H1 (cell line): ENCODE results near the gene ILDR2. TPM values are rescaled to one million over a fixed set of nuclear protein-coding genes. Genes with fewer than 3 reads are reported as not detected.

Source experiments
- CTCF ChIA-PET: fragments of 300-600 bp; sonication (Branson Sonifier 250); formaldehyde crosslinking; loops from one replicate; lab custom pipeline; 2021; ENCODE audit not compliant: partially characterized antibody; lab: Charles Lee
- POLR2A ChIA-PET: fragments of 300-600 bp; sonication (Branson Sonifier 250); formaldehyde crosslinking; loops from one replicate; lab custom pipeline; 2021; ENCODE audit warnings: inconsistent platforms; ENCODE audit not compliant: partially characterized antibody; lab: Charles Lee
- DNase-seq, 2 experiments: peaks; one replicate each; pipeline versions ENCODE4 v3.0.0 to v3.0.0-alpha.2; 2010 to 2022; ENCODE audit warnings: low spot score in 2 of 2, low read depth in 1 of 2, mixed read lengths in 1 of 2
- FAIRE-seq: peaks from 2 replicates; lab custom pipeline; 2011; peaks lifted over from hg19 to GRCh38; lab: Jason Lieb, UNC
- H2AFZ ChIP-seq: 2 replicates; pipeline ENCODE4 v1.8.1; 2012; ENCODE audit warnings: low read length, inconsistent platforms
- H2AK5ac ChIP-seq: 2 replicates; pipeline ENCODE4 v1.6.1; 2013; ENCODE audit warnings: low read depth, low read length
- H2BK120ac ChIP-seq: replicated peaks from 2 replicates; pipeline ENCODE3; 2013; ENCODE audit warnings: low read depth, low read length, inconsistent platforms
- H2BK12ac ChIP-seq: 2 replicates; pipeline ENCODE4 v1.6.1; 2013; ENCODE audit warnings: low read depth, low read length
- H2BK15ac ChIP-seq: 2 replicates; pipeline ENCODE4 v1.6.1; 2013; ENCODE audit warnings: low read length
- H2BK20ac ChIP-seq: 2 replicates; pipeline ENCODE4 v1.6.1; 2013; ENCODE audit warnings: low read length
- H2BK5ac ChIP-seq: 2 replicates; pipeline ENCODE4 v1.6.1; 2013; ENCODE audit warnings: low read depth, low read length
- H3K14ac ChIP-seq: 2 replicates; pipeline ENCODE4 v1.6.1; 2013; ENCODE audit warnings: inconsistent platforms; ENCODE audit not compliant: insufficient read length
- H3K18ac ChIP-seq: 2 replicates; pipeline ENCODE4 v1.6.1; 2013; ENCODE audit warnings: low read length; ENCODE audit errors: extremely low read depth
- H3K23ac ChIP-seq: 2 replicates; pipeline ENCODE4 v1.6.1; 2013; ENCODE audit warnings: inconsistent platforms; ENCODE audit not compliant: insufficient read length
- H3K23me2 ChIP-seq: 2 replicates; pipeline ENCODE4 v1.6.1; 2013; ENCODE audit warnings: low read depth, low read length
- H3K27ac ChIP-seq: 2 replicates; pipeline ENCODE4 v1.6.1; 2011; ENCODE audit warnings: low read depth, low read length, inconsistent platforms
- H3K27me3 ChIP-seq, 4 experiments: replicated peaks in 1 of 4; 1 replicate in 1 of 4; 2 replicates in 3 of 4; pipeline versions ENCODE4 v1.6.1 to v1.8.1; 2011 to 2013; ENCODE audit warnings: low read length in 3 of 4, mild to moderate bottlenecking in 3 of 4, inconsistent platforms in 2 of 4, mixed read lengths in 2 of 4, moderate library complexity in 1 of 4; ENCODE audit not compliant: control insufficient read depth in 3 of 4, insufficient read depth in 3 of 4; ENCODE audit errors: extremely low read depth in 1 of 4
- H3K36me3 ChIP-seq, 4 experiments: 2 replicates each; pipeline versions ENCODE4 v1.6.1 to v1.8.1; 2011 to 2013; ENCODE audit warnings: mild to moderate bottlenecking in 4 of 4, low read length in 3 of 4, moderate library complexity in 2 of 4, control low read depth in 1 of 4, inconsistent platforms in 1 of 4; ENCODE audit not compliant: insufficient read depth in 4 of 4, control insufficient read depth in 2 of 4
- H3K4ac ChIP-seq: replicated peaks from 2 replicates; pipeline ENCODE3; 2013; ENCODE audit warnings: low read length, low read depth, mixed read lengths, inconsistent platforms; ENCODE audit not compliant: insufficient read length
- H3K4me1 ChIP-seq, 4 experiments: replicated peaks in 1 of 4; 1 replicate in 1 of 4; 2 replicates in 3 of 4; pipeline versions ENCODE4 v1.6.1 to v1.8.1; 2011 to 2013; ENCODE audit warnings: low read length in 3 of 4, inconsistent platforms in 2 of 4, mixed read lengths in 1 of 4; ENCODE audit not compliant: insufficient read depth in 4 of 4, control insufficient read depth in 3 of 4
- H3K4me2 ChIP-seq, 2 experiments: 2 replicates each; pipeline versions ENCODE4 v1.6.1 to v1.8.1; 2011 to 2013; ENCODE audit warnings: low read depth in 2 of 2, low read length in 2 of 2, control low read depth in 1 of 2, inconsistent platforms in 1 of 2, mild to moderate bottlenecking in 1 of 2; ENCODE audit not compliant: insufficient read depth in 1 of 2
- H3K4me3 ChIP-seq, 4 experiments: fragments of 200-600, 300-600 bp in 1 of 4; sonication (generic), shearing (Covaris generic), sonication (Bioruptor Twin) in 1 of 4; 2 replicates each; pipeline versions ENCODE4 v1.5.1 to v1.8.1; 2011 to 2016; ENCODE audit warnings: low read length in 4 of 4, low read depth in 3 of 4, control low read depth in 2 of 4, inconsistent platforms in 2 of 4, mild to moderate bottlenecking in 2 of 4, mixed read lengths in 1 of 4, moderate library complexity in 1 of 4; ENCODE audit not compliant: insufficient read depth in 2 of 4; ENCODE audit errors: extremely low read depth in 1 of 4
- H3K56ac ChIP-seq: replicated peaks from 2 replicates; pipeline ENCODE3; 2013; ENCODE audit warnings: low read depth, mild to moderate bottlenecking, mixed read lengths, low read length, inconsistent platforms; ENCODE audit not compliant: insufficient read length
- H3K79me1 ChIP-seq: 2 replicates; pipeline ENCODE4 v1.6.1; 2013; ENCODE audit warnings: low read depth, low read length, control low read depth
- H3K79me2 ChIP-seq, 2 experiments: 2 replicates each; pipeline versions ENCODE4 v1.6.1 to v1.8.1; 2012 to 2013; ENCODE audit warnings: low read length in 2 of 2, mild to moderate bottlenecking in 2 of 2, inconsistent platforms in 1 of 2; ENCODE audit not compliant: insufficient read depth in 2 of 2, control insufficient read depth in 1 of 2
- H3K9ac ChIP-seq, 4 experiments: replicated peaks in 1 of 4; 1 replicate in 1 of 4; 2 replicates in 3 of 4; pipeline versions ENCODE4 v1.6.1 to v1.8.1; 2011 to 2013; ENCODE audit warnings: low read depth in 3 of 4, low read length in 3 of 4, control low read depth in 2 of 4, mild to moderate bottlenecking in 2 of 4, moderate library complexity in 2 of 4, inconsistent platforms in 1 of 4; ENCODE audit errors: extremely low read depth in 1 of 4
- H3K9me3 ChIP-seq, 2 experiments: 2 replicates each; pipeline versions ENCODE4 v1.6.1 to v1.8.1; 2012 to 2013; ENCODE audit warnings: mild to moderate bottlenecking in 2 of 2, moderate library complexity in 2 of 2, control low read depth in 1 of 2, inconsistent platforms in 1 of 2, low read depth in 1 of 2, low read length in 1 of 2, mixed read lengths in 1 of 2; ENCODE audit not compliant: insufficient read depth in 2 of 2
- H4K20me1 ChIP-seq, 2 experiments: replicated peaks in 1 of 2; 2 replicates each; pipeline versions ENCODE3 to v1.8.1; 2011 to 2013; ENCODE audit warnings: inconsistent platforms in 2 of 2, low read length in 2 of 2, mild to moderate bottlenecking in 1 of 2; ENCODE audit not compliant: insufficient read depth in 2 of 2, control insufficient read depth in 1 of 2
- H4K5ac ChIP-seq: 2 replicates; pipeline ENCODE4 v1.6.1; 2013; ENCODE audit warnings: low read length, low read depth, mixed read lengths, inconsistent platforms; ENCODE audit not compliant: insufficient read length
- H4K8ac ChIP-seq: 2 replicates; pipeline ENCODE4 v1.8.0; 2013; ENCODE audit warnings: mild to moderate bottlenecking, moderate library complexity, low read length, inconsistent platforms; ENCODE audit not compliant: insufficient read depth; ENCODE audit errors: extremely low read depth
- H4K91ac ChIP-seq: replicated peaks from 2 replicates; pipeline ENCODE3; 2013; ENCODE audit warnings: low read length, mixed read lengths, inconsistent platforms; ENCODE audit not compliant: insufficient read length
- CBX8 ChIP-seq: fragments of 300-800, 300-1000 bp; sonication (generic); IDR thresholded peaks from 2 replicates; pipeline ENCODE4 v1.7.1; 2016; ENCODE audit warnings: low read depth, low read length, borderline replicate concordance
- KDM5A ChIP-seq: fragments of 200-600 bp; IDR thresholded peaks from 2 replicates; pipeline ENCODE4 v1.7.1; 2012; ENCODE audit warnings: mild to moderate bottlenecking, low read length, inconsistent platforms, mixed read lengths
- SIRT6 ChIP-seq: IDR thresholded peaks from one replicate; pipeline ENCODE4 v1.7.1; 2012; ENCODE audit warnings: low read length, inconsistent platforms
- SP2 ChIP-seq: IDR thresholded peaks from 2 replicates; pipeline ENCODE4 v1.6.1; 2012; ENCODE audit warnings: mild to moderate bottlenecking, low read length, inconsistent platforms
- ZNF274 ChIP-seq: IDR thresholded peaks from 2 replicates; pipeline ENCODE4 v1.7.0; 2012; ENCODE audit warnings: low read length, borderline replicate concordance; ENCODE audit errors: extremely low read depth
- WGBS, 2 experiments: shearing (Covaris generic) in 1 of 2; methylation state at CpG; one replicate each; pipeline versions ENCODE4 v1.1.6 to v1.1.7; 2013 to 2015; ENCODE audit warnings: low lambda C conversion rate in 2 of 2, mixed read lengths in 2 of 2, inconsistent platforms in 1 of 2, low coverage in 1 of 2, missing lambda C conversion rate in 1 of 2; ENCODE audit not compliant: insufficient replicate concordance in 2 of 2, insufficient coverage in 1 of 2, insufficient read length in 1 of 2; ENCODE audit errors: extremely low coverage in 1 of 2, missing lambda C conversion rate in 1 of 2; 5-methylcytosine and 5-hydroxymethylcytosine counted together
- polyA plus RNA-seq, 7 experiments: library from polyadenylated mRNA; depleted of rRNA in 3 of 7; stranded (reverse) in 5 of 7; unstranded in 2 of 7; fragments of >200 nt in 5 of 7; fragments of 200-250 nt in 2 of 7; gene quantifications; 1 replicate in 5 of 7; 2 replicates in 1 of 7; 4 replicates in 1 of 7; pipeline versions ENCODE4 v1.2.1 to v1.2.3, GENCODE V29; 2011 to 2013; ENCODE audit warnings: missing spikeins in 2 of 7, mixed read lengths in 2 of 7
- total RNA-seq: library from RNA; stranded (reverse); fragmentation: NEBNext Ultra II Directional; extraction: Animal tissue kit (Norgen Biotek cat#: 25700); gene quantifications from 2 replicates; pipeline ENCODE4 v1.2.1, GENCODE V29; 2021
- TF ChIP-seq, protein P1 (sequence below): IDR thresholded peaks from 2 replicates; pipeline ENCODE4 v1.6.1; 2011; ENCODE audit warnings: low read depth, mild to moderate bottlenecking, low read length; ENCODE audit not compliant: insufficient read depth

ILDR2 gene
- total and polyA plus RNA-seq, 2 of the 8 experiments (the other 6 are each of a cell fraction or from before 2014, with no cell fraction given) = 0.85 to 0.86 TPM

DNA sequence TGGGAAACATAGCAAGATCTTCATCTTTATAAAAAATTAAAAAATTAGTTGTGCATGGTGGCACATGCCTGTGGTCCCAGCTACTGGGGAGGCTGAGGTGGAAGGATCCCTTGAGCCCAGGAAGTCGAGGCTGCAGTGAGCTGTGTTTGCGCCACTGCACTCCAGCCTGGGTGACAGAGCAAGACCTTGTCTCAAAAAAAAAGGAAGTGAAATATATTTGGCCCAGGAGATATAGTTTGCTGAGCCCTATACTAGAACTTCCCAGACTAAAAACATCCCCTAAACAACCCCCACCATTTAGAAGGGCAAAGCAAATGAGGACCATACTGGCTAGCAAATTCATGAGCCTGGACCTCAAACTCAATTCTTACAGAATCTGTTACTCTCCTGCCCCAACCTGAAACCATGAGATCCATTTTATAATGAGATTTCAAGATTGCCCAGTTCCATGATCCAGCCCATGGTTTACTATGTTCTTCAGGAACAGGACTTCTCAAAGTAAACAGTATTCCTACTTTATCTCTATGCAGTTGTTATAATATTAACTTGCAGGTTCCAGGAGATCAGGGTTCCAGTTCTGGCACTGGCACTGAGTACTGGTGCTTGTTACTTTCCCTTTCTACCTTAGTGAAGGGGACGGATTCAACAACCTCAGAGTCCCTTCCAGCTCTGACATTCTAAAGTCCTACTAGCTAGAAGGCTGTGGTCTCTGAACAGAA lies 50.4 kb downstream of the ILDR2 start:
- WGBS, 2 experiments = 92% methylated on average over 3 of the region's 3 CpGs; no CpG with 5 or more reads in 1 of the 2 experiments
- no peak overlapping the region for H4K5ac ChIP-seq
- ChIA-PET CTCF (interaction anchor here (0.6 to 2.7 kb wide), 9 partner anchors 9 to 236 kb away, joined by 3 to 20 read pairs (median 3); no protein-coding TSS in a partner anchor), POLR2A (interaction anchor here (1.4 kb wide), 1 partner anchor 10 kb away, joined by 3 read pairs; no protein-coding TSS in a partner anchor)
- H3K36me3 ChIP-seq = no peaks in the 10 kb centered on the region
- peaks cover 0 to 11% (median 1%) of the 10 kb centered on the region in 4 experiments; a peak in 2 of 7 replicates for H3K4me1 ChIP-seq
- FAIRE-seq (no peak), DNase-seq (no peak)
- H2BK120ac ChIP-seq = no peak overlapping the region
- no peak overlapping the region for H2BK20ac ChIP-seq
- H3K79me2 ChIP-seq = no peaks in the 10 kb centered on the region
- no peak overlapping the region for H4K91ac ChIP-seq
- no peak overlapping the region for H2BK5ac ChIP-seq
- no peak overlapping the region for H3K23ac ChIP-seq
- H3K27me3 ChIP-seq = peaks cover 4 to 28% (median 26%) of the 10 kb centered on the region in 4 experiments
- H2AK5ac ChIP-seq = no peak overlapping the region
- no peak overlapping the region for H3K27ac ChIP-seq
- no peak overlapping the region for H3K9ac ChIP-seq
- H3K4me2 ChIP-seq = no peak overlapping the region
- H3K18ac ChIP-seq = no peak overlapping the region
- no peak overlapping the region for H4K8ac ChIP-seq
- TF ChIP-seq SP2 (no peak), KDM5A (no peak), SIRT6 (no peak), CBX8 (no peak), ZNF274 (no peak)
- TF ChIP-seq, protein P1, sequence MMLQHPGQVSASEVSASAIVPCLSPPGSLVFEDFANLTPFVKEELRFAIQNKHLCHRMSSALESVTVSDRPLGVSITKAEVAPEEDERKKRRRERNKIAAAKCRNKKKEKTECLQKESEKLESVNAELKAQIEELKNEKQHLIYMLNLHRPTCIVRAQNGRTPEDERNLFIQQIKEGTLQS = no peak
- H3K23me2 ChIP-seq = peaks cover 9% of the 10 kb centered on the region; the same call in 1 of the 2 replicates
- no peak overlapping the region; the same call in 1 of the 2 replicates for H2BK12ac ChIP-seq
- no peaks in the 10 kb centered on the region for H3K79me1 ChIP-seq
- no peak overlapping the region for H2AFZ ChIP-seq
- H3K9me3 ChIP-seq = no peaks in the 10 kb centered on the region
- no peak overlapping the region for H3K4me3 ChIP-seq
- H4K20me1 ChIP-seq = no peaks in the 10 kb centered on the region
- no peak overlapping the region for H2BK15ac ChIP-seq
- H3K14ac ChIP-seq = no peak overlapping the region
- no peak overlapping the region for H3K56ac ChIP-seq
- H3K4ac ChIP-seq = no peak overlapping the region
